GM04504 (cell line): ENCODE data around the gene C1QB.

Experiments used
- DNase-seq: peaks from one replicate; pipeline ENCODE4 v3.0.0-alpha.2; 2012; ENCODE audit warnings: low read depth

The C1QB gene

DNA sequence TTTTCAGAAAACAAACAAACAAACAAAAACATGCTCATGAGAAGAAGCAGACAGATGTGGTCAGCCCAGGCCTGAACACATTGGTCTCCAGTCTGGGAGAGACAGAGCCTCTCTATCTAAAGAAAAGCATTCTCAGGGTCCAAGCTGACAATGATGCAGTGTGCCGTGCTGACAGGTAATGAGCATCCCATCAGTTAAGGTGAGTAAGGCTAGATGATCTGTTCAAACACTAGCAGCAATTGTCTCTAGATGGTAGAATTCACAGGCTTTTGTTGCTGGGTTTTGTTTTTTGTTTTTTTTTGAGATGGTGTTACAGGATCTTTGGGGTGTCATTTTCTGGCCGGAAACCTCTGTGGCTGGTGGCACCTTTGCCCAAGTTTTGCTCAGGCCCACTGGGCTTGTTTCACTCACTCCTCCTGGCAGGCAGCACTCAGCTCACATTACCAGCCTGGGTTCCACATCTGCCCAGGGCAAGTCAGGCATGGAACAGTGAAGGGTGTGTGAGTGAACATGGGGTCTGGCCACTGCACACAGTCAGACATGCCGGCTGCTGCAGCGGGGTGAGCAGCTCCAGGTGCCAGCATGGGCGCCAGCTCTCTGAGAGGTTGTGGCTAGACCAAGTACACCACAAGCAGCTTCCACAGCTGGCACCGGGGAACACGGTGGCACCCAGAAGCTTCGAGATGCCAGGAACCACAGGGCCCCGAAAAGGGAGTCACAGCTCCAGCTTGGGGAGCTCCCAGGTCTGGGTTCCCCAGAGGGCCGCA lies 19.2 kb upstream of the C1QB start:
- no peak for DNase-seq

- no peak for DNase-seq
Observed at GRCh38 chr1:22635436-22635835, 17.6 kb upstream of the C1QB start.

DNA sequence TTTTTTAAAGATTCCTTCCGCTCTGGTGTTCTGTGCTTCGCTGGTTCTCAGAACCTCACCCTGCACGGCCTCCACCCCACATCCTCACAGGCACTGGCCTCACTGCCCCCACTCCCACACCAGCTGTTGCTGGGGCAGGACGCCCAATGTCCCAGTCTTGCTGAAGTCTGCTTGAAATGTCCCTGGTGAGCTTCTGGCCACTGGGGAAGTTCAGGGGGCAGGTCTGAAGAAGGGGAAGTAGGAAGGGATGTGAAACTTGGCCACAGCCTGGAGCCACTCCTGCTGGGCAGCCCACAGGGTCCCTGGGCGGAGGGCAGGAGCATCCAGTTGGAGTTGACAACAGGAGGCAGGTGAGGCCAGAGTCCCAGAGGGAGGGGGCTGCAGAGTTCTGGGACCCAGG lies 16.7 kb upstream of the C1QB start, which contains the start of gene C1QA:
C1QA (plus strand) TSS at position 276 of the 400 bp plus-strand sequence. CDS start 989 bp downstream, outside the sequence.
- DNase-seq: no peak

DNA sequence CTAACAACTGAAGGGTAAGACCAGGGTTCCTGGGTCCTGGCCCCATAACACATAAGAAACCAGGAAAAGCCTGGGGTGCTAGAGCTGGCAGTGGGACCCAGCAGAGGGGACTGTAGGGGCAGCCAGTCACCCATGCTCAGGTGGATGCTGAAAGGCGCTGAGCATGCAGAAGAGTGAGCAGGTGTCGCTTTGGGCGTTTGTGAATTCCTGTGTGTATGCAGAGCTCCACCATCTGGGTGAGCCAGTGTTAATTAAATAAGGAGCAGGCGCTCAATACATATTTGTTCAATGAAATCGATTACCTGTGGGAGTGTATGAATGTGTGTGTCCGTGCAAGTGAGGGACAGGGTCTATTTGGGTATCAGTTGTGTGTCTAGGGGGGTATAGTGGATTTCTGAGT lies 16.1 kb upstream of the C1QB start:
- DNase-seq: no peak

- no peak for DNase-seq
Observed at GRCh38 chr1:22637907-22638445, 15.1 kb upstream of the C1QB start.

GRCh38 chr1:22638476-22639234 lies 14.4 kb upstream of the C1QB start:
- DNase-seq: no peak

- peak; percentile 9 for DNase-seq
Observed at GRCh38 chr1:22639286-22639685, 13.8 kb upstream of the C1QB start.

DNA sequence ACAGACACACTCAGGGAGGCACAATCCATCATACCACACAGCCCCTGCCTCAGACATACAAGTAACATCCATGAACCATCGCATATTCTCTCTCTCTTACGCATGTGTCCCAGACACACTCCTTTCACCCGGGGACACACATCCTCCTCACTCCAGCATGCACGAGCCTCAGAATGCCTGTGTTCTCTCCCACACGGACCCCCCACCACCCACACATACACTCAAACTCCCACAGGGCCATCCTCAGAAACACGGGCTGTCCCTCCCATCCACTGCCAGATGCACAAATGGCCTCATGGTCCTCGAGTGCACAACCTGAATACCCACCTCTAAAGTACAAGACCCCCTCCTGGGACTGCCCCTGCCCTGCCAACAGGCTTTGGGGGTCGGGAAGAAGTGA lies 11.8 kb upstream of the C1QB start:
- DNase-seq: no peak

DNA sequence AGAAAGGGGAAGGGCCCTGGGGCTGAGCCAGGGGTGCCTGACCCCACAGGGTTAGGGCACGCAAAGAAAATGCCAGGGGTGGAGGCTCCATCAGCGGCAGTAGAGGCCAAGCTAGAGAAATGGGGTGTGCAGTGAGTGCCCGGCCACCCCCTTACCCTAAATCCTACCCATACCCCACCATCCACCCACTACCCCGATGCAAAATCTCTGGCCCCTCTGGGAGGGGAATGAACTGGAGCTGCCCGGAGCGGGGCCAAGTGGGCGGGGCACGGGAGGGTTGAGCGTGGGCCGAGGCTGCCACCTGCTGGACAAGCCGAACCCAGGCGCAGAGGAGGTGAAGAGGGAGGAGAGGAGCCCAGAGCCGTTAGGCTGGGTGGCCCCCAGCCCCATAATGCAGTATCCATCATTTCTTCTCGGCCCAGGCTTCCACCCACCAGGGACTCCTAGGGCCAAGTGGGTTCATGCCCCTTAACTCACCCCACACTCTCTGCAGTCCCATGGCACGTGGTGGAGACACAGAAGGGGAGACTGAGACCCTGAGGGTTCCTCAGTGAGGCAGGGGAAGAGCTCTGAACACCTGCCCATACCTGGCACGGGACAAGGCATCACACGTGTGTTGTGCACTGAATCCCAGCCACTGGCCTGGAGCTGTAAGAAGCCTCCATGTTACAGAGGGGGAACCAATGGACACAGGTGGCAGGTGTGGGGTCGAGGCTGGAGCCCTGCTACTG lies 11.0 kb upstream of the C1QB start:
- DNase-seq: peak; percentile 17

DNA sequence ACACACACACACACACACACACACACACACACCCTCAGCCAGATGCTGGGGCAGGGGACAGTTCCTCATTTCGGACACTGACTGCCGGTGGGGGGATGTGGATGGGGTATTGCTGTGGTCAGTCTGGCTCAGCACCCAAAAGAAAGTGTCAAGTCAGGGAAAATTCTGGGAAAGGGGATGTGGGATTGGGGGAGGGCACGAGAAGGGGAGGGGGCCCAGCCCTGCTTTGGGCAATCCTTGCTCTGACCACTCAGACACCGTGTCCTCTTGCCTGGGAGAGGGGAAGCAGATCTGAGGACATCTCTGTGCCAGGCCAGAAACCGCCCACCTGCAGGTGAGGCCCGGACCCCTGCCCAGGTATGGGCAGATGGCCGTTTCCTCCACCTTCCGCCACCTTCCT lies 9.7 kb upstream of the C1QB start, which contains the start of gene C1QC:
C1QC (plus strand) TSS at position 253 of the 400 bp plus-strand sequence. CDS start 391 bp downstream, outside the sequence.
- no peak for DNase-seq

DNA sequence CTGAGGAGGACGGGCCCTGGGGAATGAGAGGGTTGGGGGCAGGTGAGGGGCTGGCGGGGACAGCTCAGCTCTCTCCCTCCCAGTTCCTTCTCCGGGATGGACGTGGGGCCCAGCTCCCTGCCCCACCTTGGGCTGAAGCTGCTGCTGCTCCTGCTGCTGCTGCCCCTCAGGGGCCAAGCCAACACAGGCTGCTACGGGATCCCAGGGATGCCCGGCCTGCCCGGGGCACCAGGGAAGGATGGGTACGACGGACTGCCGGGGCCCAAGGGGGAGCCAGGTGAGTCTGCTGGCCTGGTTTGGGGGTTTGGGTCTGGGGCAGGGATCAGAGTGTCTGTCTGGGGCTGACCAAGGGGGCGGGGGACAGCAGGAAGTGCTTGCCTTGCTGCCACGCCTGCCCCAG lies 9.1 kb upstream of the C1QB start:
- DNase-seq: no peak

DNA sequence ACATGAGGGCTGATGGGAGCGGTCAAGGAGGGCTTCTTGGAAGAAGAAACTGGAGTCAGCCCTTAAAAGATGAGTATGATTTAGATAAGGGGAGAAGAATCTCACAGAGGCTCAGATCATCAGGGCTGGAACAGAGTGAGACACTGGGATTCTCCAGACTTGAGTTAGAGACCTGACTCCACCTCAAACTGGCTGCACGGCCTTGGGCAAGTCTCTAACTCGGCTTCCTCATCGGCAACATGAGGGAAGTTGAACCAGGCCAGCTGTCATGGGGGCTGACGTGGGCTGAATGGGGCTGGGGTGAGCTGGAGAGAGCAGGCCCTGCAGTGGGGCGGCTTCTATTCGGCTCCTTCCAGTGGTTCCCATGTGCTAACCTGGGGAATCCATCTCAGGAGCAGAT lies 7.1 kb upstream of the C1QB start:
- no peak for DNase-seq

DNA sequence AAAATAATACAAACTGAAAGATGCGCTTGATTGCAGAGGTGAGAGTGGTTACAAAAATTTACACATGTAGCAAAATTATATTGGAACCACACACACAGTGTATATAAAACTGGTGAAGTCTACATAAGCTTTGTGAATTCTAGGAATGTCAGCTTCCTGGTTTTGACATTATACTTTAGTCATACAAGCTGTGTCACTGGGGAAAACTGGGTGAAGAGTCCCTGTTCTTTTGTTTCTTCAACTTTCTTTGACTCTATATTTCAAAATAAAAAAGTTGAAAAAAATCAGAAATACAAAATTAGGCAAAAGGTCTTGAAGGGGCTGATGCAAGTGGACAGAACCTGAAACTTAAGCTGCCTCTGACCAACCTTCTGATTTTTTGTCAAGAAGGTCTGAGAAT lies 6.7 kb upstream of the C1QB start:
- DNase-seq: no peak

- no peak for DNase-seq
Observed at GRCh38 chr1:22650089-22650693, 2.8 kb upstream of the C1QB start.

DNA sequence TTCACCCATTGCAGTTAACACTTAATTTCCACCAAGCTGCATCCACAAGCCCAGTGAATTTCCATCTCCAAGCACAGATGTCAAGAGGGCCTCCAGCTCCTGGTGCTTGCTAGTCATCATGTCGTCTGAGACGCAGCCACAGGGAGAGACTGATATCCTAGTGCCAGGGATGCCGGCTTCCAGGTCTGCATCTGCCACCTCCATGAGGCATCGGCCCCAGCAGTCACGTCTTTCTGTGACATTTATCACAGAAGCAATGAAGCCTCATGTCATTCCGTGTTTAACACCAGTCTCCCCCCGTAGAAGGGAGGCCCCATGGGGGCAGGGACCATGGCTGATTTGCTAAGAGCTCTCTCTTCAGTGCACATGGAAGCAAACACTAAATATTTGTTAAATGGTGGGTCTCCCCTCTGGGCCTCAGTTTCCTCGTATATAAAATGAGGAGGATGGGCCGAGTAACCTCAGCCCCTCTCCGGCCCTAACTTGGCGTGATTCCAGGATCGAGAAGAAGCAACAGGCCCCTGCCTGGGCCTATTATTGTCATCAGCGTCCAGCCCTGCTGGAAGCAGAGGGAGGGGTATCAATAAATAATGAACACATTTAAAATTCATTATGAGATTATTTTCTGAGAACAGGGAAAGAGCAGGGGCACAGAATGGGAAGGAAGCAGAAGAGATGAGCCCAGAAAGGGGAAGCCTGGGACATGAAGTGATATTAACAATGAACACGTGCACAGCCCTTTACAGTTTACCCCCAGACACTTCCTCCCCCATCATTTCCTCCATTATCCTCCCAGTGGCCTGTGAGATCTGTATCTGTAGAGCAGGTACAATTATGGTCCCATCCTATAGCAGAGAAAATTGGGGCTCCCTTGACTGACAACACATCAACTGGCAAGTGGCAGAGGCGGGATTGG lies 837 bp upstream of the C1QB start:
- no peak for DNase-seq

- no peak for DNase-seq
Observed at GRCh38 chr1:22654692-22655091, 1.7 kb downstream of the C1QB start.

DNA sequence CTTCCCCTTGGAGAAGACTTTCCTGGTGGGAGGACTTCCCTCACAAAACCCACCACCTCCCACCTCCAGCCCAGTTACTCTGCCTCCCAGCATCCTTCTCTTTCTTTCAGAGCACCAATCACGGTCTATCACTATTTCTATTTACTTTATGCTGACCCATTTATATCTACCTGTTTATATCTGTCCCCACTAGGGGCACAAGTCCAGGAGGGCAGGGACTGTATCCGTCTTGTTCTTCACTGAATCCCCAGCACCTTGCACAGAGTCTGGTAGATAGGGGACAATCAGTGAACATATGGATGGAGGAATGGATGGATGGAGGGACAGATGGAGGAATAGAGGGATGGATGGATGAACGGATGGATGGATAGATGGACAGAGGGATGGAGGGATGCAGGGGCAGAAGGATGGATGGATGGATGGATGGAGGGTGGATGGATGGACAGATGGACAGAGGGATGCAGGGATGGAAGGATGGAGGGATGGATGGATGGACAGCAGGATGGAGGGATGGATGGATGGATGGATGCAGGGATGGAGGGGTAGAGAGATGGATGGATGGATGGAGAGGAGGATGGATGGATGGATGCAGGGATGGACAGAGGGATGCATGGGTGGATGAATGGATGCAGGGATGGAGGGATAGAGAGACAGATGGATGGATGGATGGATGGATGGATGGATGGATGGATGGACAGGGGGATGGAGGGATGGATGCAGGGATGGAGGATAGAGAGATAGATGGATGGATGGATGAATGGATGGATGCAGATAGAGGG lies 5.5 kb downstream of the C1QB start:
- no peak for DNase-seq

DNA sequence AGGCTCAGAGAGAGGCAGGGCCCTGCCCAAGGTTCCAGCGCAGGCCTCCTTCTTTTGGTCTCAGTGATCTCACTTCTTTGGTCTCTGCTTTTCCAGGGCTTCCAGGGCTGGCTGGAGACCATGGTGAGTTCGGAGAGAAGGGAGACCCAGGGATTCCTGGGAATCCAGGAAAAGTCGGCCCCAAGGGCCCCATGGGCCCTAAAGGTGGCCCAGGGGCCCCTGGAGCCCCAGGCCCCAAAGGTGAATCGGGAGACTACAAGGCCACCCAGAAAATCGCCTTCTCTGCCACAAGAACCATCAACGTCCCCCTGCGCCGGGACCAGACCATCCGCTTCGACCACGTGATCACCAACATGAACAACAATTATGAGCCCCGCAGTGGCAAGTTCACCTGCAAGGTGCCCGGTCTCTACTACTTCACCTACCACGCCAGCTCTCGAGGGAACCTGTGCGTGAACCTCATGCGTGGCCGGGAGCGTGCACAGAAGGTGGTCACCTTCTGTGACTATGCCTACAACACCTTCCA lies 7.7 kb downstream of the C1QB start:
- no peak for DNase-seq

GRCh38 chr1:22661880-22662279 lies 8.8 kb downstream of the C1QB start:
- no peak for DNase-seq

DNA sequence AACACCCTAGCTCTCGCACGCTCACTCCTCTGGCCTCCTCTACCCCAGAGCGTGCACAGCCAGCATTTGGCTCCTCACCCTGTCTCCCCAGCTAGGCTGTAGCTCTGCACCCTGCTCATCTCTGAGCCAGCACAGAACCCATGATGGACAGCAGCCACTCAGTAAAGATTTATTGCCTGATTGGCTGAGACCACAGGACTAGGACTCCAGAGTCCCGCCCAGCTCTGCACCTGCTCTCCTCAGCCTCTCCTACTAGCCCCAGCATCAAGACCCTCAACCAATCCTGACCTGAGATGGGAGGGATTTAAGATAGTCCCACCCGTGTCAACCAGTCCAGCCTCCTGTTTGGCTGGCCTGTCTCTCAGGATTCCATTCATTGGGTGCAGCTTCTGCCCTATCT lies 9.3 kb downstream of the C1QB start:
- DNase-seq: no peak
